ENCODE data around the gene MPP7.

Gene MPP7

GRCh38 chr10:28266449-28267224 is 36.2 kb downstream of the MPP7 start:
- no peak for DNase-seq

GRCh38 chr10:28263136-28263857 is 39.6 kb downstream of the MPP7 start:
- no peak for DNase-seq

- no peak for DNase-seq
Measured at GRCh38 chr10:28256776-28257175, 46.1 kb downstream of the MPP7 start.

- no peak for DNase-seq
Measured at GRCh38 chr10:28254290-28254985, 48.4 kb downstream of the MPP7 start.

GRCh38 chr10:28253169-28253785 is 49.6 kb downstream of the MPP7 start:
- no peak for DNase-seq
